Esophagus muscularis mucosa (tissue), 4 donors: ENCODE measurements around the gene RTP5.

ENCODE experiments used
- CTCF ChIP-seq, 3 experiments: fragments of 200-600 bp in 2 of 3; fragments of 450-650 bp in 1 of 3; sonication (generic) in 2 of 3; IDR thresholded peaks; one replicate each; pipeline ENCODE4 v1.5.1; 2017 to 2019; ENCODE audit warnings: antibody characterized with exemption in 3 of 3, mild to moderate bottlenecking in 2 of 3, moderate library complexity in 1 of 3
- EP300 ChIP-seq: sonication (generic); formaldehyde crosslinking; IDR thresholded peaks from one replicate; pipeline ENCODE4 v1.6.1; 2017; ENCODE audit warnings: antibody characterized with exemption
- POLR2A ChIP-seq: fragments of 450-650 bp; IDR thresholded peaks from one replicate; pipeline ENCODE4 v1.6.1; 2017; ENCODE audit warnings: antibody characterized with exemption, moderate library complexity, mild to moderate bottlenecking, low read depth

DNA sequence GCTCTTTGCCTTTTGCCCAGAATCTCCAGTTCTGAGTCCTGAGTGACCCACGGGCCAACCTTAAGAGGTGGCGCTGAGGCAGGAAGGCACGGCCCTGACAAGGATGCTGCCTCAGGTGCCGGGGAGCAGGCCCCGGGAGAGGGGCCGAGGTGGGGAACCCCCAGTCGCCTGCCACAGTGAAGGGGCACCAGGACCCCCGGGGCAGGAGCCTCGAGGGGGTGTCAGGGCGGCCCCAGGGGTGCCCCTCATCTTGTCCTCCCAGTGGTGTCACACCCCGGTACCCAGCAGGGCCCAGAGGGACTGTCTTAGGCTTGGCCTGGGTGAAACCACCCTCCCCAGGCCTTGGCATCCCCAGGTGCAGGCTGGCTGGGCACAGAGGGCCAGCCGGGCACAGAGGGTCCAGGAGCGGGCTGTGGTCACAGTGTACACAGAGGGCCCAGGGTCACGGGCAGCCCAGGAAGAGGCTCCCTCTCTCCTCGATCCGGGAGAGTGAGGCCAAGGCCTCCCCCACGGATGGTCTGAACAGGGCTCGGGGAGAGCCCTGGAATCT, 11.9 kb upstream of the RTP5 start:
- TF ChIP-seq EP300 (no peak), CTCF (IDR thresholded peaks at IDR 0.05) (no peak), POLR2A (no peak)
